ENCODE results near the gene ADRB2. TPM values are rescaled to one million over a fixed set of nuclear protein-coding genes. Genes with fewer than 3 reads are reported as not detected.
"Not testable (repeated sequence)": the region's sequence is repeated elsewhere in the genome, so short reads cannot be mapped to it uniquely, and the experiment has no call there.

ADRB2 gene
- polyA plus RNA-seq, 1 experiment: 0.63 TPM

- Histone ChIP-seq H3K4me3 (ENCODE audit: low read depth, low read length) (no peak overlapping the region), H3K27ac (ENCODE audit: low read depth, low read length) (no peak overlapping the region), H3K9me3 (ENCODE audit: control insufficient read depth, insufficient read depth, low read length) (no peaks in the 10 kb centered on the region), H3K27me3 (ENCODE audit: control insufficient read depth, insufficient read depth, low read length) (no peaks in the 10 kb centered on the region)
- TF ChIP-seq CTCF (IDR thresholded peaks at IDR 0.05; ENCODE audit: low read depth, low read length): no peak
- ChIA-PET CTCF (interaction anchor here (1.0 to 2.6 kb wide), 4 partner anchors 56 to 238 kb away, joined by 4 to 11 read pairs (median 8); no protein-coding TSS in a partner anchor), POLR2A (no interaction called here)
- no peak for DNase-seq (ENCODE audit: low read depth, low spot score)
Measured at GRCh38 chr5:148796936-148797335, 29.5 kb upstream of the ADRB2 start.

- CTCF ChIA-PET: interaction anchor here (0.7 to 2.6 kb wide), 7 partner anchors 22 to 345 kb away, joined by 3 to 11 read pairs (median 4); no protein-coding TSS in a partner anchor
- POLR2A ChIA-PET: no interaction called here
- no peak overlapping the region for H3K4me3 ChIP-seq (ENCODE audit: low read depth, low read length)
- no peak for DNase-seq (ENCODE audit: low read depth, low spot score)
- H3K9me3 ChIP-seq (ENCODE audit: control insufficient read depth, insufficient read depth, low read length): no peaks in the 10 kb centered on the region
- TF ChIP-seq CTCF (IDR thresholded peaks at IDR 0.05; ENCODE audit: low read depth, low read length): no peak
- no peaks in the 10 kb centered on the region for H3K27me3 ChIP-seq (ENCODE audit: control insufficient read depth, insufficient read depth, low read length)
- no peak overlapping the region for H3K27ac ChIP-seq (ENCODE audit: low read depth, low read length)
Measured at GRCh38 chr5:148798786-148799185, 27.6 kb upstream of the ADRB2 start.

- TF ChIP-seq CTCF (IDR thresholded peaks at IDR 0.05; ENCODE audit: low read depth, low read length): no peak
- ChIA-PET POLR2A (no interaction called here), CTCF (interaction anchor here (1.0 to 2.6 kb wide), 4 partner anchors 59 to 235 kb away, joined by 3 to 8 read pairs (median 5); no protein-coding TSS in a partner anchor)
- H3K27me3 ChIP-seq (ENCODE audit: control insufficient read depth, insufficient read depth, low read length): no peaks in the 10 kb centered on the region
- no peak overlapping the region for H3K4me3 ChIP-seq (ENCODE audit: low read depth, low read length)
- H3K27ac ChIP-seq (ENCODE audit: low read depth, low read length): no peak overlapping the region
- DNase-seq (ENCODE audit: low read depth, low spot score): no peak
- H3K9me3 ChIP-seq (ENCODE audit: control insufficient read depth, insufficient read depth, low read length): no peaks in the 10 kb centered on the region
Measured at GRCh38 chr5:148799737-148800527, 26.5 kb upstream of the ADRB2 start.

GRCh38 chr5:148801682-148802276, 24.6 kb upstream of the ADRB2 start:
- no peak overlapping the region for H3K27ac ChIP-seq (ENCODE audit: low read depth, low read length)
- ChIA-PET POLR2A (no interaction called here), CTCF (interaction anchor here (1.0 to 2.6 kb wide), 2 partner anchors 19 to 61 kb away, joined by 4 to 8 read pairs; no protein-coding TSS in a partner anchor)
- DNase-seq (ENCODE audit: low read depth, low spot score): no peak
- no peak overlapping the region for H3K4me3 ChIP-seq (ENCODE audit: low read depth, low read length)
- TF ChIP-seq CTCF (IDR thresholded peaks at IDR 0.05; ENCODE audit: low read depth, low read length): no peak
- no peaks in the 10 kb centered on the region for H3K9me3 ChIP-seq (ENCODE audit: control insufficient read depth, insufficient read depth, low read length)
- no peaks in the 10 kb centered on the region for H3K27me3 ChIP-seq (ENCODE audit: control insufficient read depth, insufficient read depth, low read length)

GRCh38 chr5:148803451-148803850, 23.0 kb upstream of the ADRB2 start:
- DNase-seq (ENCODE audit: low read depth, low spot score); H3K27ac ChIP-seq (ENCODE audit: low read depth, low read length); H3K9me3 ChIP-seq (ENCODE audit: control insufficient read depth, insufficient read depth, low read length); H3K27me3 ChIP-seq (ENCODE audit: control insufficient read depth, insufficient read depth, low read length); H3K4me3 ChIP-seq (ENCODE audit: low read depth, low read length): not testable (repeated sequence)
- ChIA-PET POLR2A (interaction anchor here (1.1 kb wide), 1 partner anchor 23 kb away, joined by 3 read pairs; the partner anchor contains the start of gene ADRB2), CTCF (interaction anchor here (1.6 to 3.0 kb wide), 4 partner anchors 17 to 233 kb away, joined by 6 to 12 read pairs (median 7); no protein-coding TSS in a partner anchor)

Measured in AG04450 (cell line).